Inflammatory macrophage treated with lipopolysaccharide for 4 hours (primary cell): Measurements from ENCODE around the gene PPP6R2.

Experiments used
- DNase-seq: peaks from one replicate; pipeline ENCODE4 v3.0.0-alpha.2; 2020

Gene PPP6R2, protein sequence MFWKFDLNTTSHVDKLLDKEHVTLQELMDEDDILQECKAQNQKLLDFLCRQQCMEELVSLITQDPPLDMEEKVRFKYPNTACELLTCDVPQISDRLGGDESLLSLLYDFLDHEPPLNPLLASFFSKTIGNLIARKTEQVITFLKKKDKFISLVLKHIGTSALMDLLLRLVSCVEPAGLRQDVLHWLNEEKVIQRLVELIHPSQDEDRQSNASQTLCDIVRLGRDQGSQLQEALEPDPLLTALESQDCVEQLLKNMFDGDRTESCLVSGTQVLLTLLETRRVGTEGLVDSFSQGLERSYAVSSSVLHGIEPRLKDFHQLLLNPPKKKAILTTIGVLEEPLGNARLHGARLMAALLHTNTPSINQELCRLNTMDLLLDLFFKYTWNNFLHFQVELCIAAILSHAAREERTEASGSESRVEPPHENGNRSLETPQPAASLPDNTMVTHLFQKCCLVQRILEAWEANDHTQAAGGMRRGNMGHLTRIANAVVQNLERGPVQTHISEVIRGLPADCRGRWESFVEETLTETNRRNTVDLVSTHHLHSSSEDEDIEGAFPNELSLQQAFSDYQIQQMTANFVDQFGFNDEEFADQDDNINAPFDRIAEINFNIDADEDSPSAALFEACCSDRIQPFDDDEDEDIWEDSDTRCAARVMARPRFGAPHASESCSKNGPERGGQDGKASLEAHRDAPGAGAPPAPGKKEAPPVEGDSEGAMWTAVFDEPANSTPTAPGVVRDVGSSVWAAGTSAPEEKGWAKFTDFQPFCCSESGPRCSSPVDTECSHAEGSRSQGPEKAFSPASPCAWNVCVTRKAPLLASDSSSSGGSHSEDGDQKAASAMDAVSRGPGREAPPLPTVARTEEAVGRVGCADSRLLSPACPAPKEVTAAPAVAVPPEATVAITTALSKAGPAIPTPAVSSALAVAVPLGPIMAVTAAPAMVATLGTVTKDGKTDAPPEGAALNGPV

GRCh38 chr22:50342651-50343540 is at the start of gene PPP6R2:
PPP6R2 (plus strand) TSS chr22:50343327; CDS start chr22:50393909, 50,582 bp downstream.
- DNase-seq = peak; percentile 88

GRCh38 chr22:50293441-50294318 is 49.4 kb upstream of the PPP6R2 start:
- DNase-seq = no peak

DNA sequence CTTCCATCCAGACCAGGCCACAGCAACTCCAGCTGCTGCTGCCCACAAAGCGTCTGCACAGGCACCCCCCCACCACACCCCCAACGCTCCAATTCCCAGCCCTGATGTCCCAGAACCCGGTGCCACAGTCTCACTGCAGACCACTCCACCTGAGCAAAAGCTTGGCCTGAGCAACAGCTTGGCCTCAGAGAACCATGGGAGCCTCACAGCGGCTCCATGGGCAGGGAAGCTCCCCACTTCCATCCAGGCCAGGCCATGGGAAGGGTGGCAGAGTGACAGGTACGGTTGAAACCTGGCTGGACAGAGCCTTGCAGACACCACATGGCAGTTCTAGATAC is 48.8 kb upstream of the PPP6R2 start:
- DNase-seq = no peak

- no peak for DNase-seq
These were observed 46.3 kb upstream of the PPP6R2 start for GRCh38 chr22:50296658-50297490.

DNA sequence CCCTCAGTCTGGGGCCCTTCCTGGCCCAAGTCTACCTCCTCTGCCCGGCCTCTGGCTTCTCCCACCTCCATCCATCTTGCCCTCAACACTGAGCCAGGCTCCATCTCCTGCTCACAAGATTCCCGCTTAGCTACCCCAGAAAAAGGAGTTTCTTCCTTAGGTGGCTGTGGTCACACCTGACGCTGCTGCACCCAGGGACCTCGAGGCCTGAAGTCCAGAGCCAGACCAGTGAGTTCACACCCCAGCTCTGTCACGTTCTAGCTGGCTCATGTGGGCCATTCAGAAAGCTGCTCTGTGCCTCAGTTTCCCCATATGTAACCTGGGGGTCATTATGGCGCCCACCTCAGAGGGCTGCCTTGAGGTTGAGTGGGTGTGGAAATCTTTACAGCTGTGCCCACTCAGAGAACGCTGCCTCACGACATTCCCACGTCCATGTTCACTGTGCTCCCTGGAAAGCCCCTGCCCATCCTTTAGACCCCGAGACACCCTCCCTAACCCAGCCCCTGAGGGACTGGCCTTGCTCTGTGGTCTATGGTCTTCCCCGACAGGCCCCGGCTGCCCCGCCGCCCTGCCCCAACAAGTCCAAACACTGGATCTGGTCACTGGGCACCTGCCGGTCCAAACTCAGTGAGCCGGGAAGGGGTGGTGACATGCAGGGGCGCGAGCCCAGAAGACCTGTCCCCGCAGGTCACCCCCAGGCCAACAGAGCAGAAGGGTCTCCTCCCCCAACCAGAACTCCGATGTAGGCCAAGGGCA is 45.4 kb upstream of the PPP6R2 start:
- no peak for DNase-seq

DNA sequence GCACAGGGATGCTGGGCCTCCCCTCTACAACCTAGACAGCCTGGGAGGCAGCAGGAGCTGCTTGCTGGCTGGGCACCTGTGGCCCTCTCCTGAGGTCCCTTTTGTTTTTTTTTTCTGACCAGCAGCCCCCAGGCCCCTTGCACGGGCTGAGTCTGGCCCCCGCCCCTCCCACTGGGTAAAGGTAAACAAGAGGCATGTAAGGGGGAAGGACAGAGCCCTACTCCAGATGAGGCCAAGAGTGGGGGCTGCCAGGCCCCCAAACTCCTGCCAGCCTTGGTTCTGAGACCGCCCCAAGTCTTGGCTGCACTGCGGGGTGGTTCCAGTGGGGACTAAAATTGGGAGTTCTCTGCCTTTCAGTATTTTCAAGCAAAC is 44.9 kb upstream of the PPP6R2 start:
- no peak for DNase-seq

DNA sequence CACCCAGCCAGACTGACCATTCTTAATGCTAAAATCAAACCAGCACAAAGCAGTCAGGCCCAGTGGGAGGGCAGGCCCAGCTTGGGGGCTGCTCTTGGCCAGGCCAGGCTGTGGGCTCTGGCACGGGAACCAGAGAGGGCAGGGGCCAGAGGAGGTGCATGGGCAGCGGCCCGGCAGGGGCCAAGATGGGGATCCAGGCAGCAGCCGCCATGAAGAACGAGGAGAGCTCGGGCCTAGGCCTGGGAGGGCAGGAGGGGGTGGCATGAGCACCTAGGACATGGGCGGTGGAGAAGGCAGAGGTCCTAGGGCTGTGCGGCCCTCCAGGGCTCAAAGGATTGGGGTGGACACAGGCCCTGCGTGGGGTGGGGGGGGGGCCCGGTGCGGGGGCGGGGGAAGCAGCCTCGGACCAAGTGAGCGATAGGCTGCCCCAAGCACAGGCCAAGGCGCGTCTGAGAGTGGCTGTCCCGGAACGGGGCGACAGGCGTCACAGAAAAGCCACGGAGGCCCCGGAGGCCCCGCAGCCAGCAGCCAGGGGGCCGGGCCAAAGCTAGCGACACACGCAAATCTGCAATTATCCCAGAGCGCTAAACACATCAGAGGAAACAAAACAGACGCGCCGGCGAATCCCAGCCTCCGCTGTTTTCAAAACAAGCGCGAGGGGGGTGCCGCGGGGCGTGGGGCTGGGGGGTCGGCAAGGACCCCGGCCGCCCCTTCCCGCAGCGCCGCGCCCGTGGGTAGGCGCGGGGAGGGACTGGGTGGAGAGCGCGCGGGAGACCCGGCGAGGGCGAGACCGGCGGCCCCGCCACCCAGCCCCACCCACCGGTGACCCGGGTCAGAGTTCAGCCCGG is 44.0 kb upstream of the PPP6R2 start:
- DNase-seq = no peak

DNA sequence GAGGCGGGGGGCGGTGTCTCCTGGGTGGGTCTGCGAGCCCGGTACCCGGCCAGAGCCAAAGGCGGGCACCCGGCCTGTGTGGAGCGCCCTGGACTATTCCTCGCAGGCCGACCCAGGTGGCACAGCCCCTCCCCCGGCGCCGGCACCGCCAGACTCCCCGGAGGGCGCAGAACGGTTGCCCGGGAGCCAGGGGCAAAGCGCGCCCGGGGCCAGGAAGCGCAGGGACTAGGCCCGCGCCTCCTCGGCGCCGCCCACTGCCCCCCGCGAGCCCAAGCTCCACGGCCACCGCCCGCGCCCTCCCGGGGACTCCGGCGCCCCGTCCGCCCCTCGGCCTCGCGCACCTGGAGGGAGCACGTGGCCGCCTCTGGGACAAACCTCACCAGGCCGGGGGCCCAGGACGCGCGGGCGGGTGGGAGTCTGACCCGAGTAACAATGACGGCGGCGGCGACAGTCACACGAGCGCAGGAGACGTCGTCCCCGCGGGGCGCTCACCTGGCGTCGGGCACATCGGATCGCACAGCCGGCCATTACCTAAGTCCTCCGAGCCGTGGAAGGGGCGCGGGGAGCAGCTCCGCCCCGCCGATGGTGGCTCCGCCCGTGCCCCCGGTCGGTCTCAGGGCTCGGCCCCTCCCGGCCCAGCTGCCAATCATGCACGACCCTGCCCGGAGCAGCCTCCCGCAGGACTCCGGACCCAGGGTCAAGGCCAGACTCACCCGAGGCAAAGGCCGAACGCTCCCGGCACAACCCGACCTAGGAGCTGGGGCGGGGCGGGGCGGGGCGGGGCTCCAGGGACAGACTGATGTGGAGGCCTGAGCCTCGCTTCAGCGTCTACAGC is 43.1 kb upstream of the PPP6R2 start:
- DNase-seq = no peak

GRCh38 chr22:50300620-50301257 is 42.4 kb upstream of the PPP6R2 start:
- DNase-seq = no peak

- DNase-seq = no peak
These were observed 41.5 kb upstream of the PPP6R2 start for GRCh38 chr22:50301581-50301991.

GRCh38 chr22:50302041-50302541 is 41.0 kb upstream of the PPP6R2 start:
- peak; percentile 69 for DNase-seq

DNA sequence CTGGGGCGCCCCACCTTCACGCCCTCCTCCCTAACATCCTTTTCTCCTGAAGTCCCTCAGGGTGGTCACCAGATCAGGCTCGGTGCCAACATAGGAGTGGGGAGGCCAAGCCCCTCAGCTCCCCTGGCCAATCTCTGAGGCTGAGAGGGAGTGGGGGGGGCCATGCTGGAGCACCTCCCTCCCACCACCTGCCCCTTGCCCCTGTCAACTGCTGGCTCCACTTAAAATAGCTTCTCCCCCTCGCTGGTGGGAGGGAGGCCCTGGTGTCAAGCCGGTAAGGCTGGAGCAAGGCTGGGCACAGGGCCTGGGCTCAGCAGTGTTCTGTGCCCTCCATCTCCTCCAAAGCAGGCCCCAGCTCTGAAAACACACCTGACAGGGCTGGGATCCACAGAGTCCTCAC is 40.6 kb upstream of the PPP6R2 start:
- no peak for DNase-seq

DNA sequence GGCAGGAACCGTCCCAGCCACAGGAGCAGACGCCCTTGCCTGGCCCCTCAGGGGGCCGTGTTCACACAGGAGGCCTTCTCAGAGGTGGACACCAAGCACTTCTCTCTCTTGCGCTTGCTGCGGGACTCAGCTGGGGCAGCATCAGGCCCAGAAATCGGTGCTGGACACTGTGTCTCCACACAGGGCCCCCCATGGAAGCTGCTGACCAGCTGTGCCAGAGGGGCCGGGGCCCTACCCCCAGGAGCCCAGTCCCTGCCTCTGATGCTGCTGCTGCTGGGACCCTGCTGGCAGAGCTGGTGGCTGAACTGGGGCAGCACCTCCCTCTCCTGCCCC is 39.6 kb upstream of the PPP6R2 start:
- DNase-seq = no peak

GRCh38 chr22:50303848-50304527 is 39.1 kb upstream of the PPP6R2 start:
- peak; percentile 72 for DNase-seq

GRCh38 chr22:50304528-50305392 is 38.4 kb upstream of the PPP6R2 start:
- DNase-seq = peak; percentile 85

DNA sequence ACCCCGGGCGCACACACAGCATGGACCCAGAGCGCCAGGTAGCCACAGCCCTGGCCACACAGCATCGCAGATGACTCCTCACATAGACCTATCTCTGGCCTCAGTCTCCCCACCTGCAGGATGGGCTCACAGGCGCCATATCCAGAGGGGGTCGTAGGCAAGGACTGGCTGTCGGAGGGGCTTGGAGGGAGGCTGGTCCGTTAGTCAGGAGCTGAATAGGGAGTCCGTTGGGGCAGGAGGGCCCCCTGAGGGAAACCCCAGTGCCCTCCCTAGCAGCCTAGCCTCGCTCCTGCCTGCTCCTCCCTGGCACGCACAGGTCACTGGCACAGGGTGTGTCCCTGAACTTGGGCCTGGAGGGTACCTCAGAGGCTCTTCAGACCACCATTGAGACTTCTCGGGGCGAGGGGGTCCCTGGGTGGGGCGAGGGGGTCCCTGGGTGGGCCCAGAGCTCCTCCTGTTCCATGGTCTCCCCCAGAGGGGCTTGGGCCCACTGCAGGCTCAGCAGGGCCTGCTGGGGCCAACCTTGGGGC is 37.7 kb upstream of the PPP6R2 start:
- no peak for DNase-seq
